Suprapubic skin (tissue), 4 donors: ENCODE data around the gene CCDC148. TPM values are rescaled to one million over a fixed set of nuclear protein-coding genes. Genes with fewer than 3 reads are reported as not detected.

Experiments used
- DNase-seq, 2 donors: peaks; one replicate each; pipeline ENCODE4 v3.0.0-alpha.2; 2019; ENCODE audit warnings: low spot score in 2 of 2
- H3K27ac ChIP-seq: fragments of 200-600 bp; sonication (generic); one replicate; pipeline ENCODE4 v1.5.1; 2019
- H3K27me3 ChIP-seq: fragments of 200-600 bp; sonication (generic); one replicate; pipeline ENCODE4 v1.5.1; 2019
- H3K36me3 ChIP-seq: fragments of 200-600 bp; sonication (generic); one replicate; pipeline ENCODE4 v1.5.1; 2019
- H3K4me1 ChIP-seq: fragments of 200-600 bp; sonication (generic); one replicate; pipeline ENCODE4 v1.5.1; 2019
- H3K4me3 ChIP-seq: fragments of 200-600 bp; sonication (generic); one replicate; pipeline ENCODE4 v1.5.1; 2019; ENCODE audit warnings: mild to moderate bottlenecking
- H3K9me3 ChIP-seq: fragments of 200-600 bp; sonication (generic); one replicate; pipeline ENCODE4 v1.5.1; 2019
- EP300 ChIP-seq: sonication (generic); formaldehyde crosslinking; IDR thresholded peaks from one replicate; pipeline ENCODE4 v1.6.1; 2017; ENCODE audit warnings: antibody characterized with exemption
- POLR2A ChIP-seq, 2 donors: fragments of 450-650 bp; IDR thresholded peaks; one replicate each; pipeline ENCODE4 v1.6.1; 2017; ENCODE audit warnings: antibody characterized with exemption in 2 of 2, mild to moderate bottlenecking in 2 of 2, moderate library complexity in 2 of 2
- POLR2AphosphoS5 ChIP-seq, 3 donors: sonication (generic); formaldehyde crosslinking; IDR thresholded peaks; one replicate each; pipeline ENCODE4 v1.6.1; 2017; ENCODE audit warnings: antibody characterized with exemption in 3 of 3
- WGBS: methylation state at CpG from one replicate; pipeline ENCODE4 v1.1.5; 2018; 5-methylcytosine and 5-hydroxymethylcytosine counted together
- total RNA-seq, 4 donors: library from RNA; depleted of rRNA; stranded (reverse); fragments of >200 nt; gene quantifications; one replicate each; pipeline ENCODE4 v1.1.0, GENCODE V29; 2016
- TF ChIP-seq, protein P1 (sequence below), 2 donors: fragments of 200-600 bp in 1 of 2; fragments of 450-650 bp in 1 of 2; sonication (generic) in 1 of 2; IDR thresholded peaks; one replicate each; pipeline ENCODE4 v1.5.1; 2016 to 2019; ENCODE audit warnings: antibody characterized with exemption in 2 of 2, mild to moderate bottlenecking in 1 of 2, moderate library complexity in 1 of 2

The CCDC148 gene
- total RNA-seq, 4 donors from 2014 or later, result 0.29 to 0.72 (median 0.42) TPM; not detected in 1

DNA sequence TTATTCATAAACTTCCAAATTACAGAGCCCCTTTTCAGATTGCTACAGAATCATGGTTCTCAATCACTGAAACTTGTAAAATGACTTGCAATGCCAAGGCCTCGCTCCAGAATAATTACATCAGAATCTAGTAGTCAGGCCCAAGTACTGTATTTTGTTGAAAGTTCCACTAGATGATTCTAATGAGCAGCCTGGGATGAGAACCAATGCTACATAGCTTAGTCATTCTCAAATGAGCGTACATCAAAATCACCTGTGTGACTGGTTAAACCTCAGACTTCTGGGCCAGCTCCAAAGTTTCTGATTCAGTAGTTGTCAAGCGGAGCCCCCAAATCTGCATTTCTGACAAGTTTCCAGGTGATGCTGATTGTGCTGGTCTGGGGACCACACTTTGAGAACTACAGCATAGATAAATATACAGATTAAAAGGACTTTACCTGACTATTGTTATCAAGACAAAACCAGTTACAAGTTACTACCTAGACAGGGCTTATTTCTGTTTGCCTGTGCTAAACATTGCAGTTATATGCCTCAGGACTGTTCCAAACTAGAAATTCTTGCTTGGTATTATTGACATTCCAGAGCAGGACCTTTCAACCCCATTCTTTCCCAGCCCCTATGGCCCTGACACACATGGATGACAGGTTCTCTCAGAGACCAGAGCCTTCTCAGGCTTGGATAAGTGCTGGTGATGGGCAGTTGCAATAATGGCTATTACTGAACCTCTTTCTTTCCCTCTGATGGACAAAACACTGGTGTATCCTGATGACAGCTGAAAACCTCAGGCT is 271.8 kb downstream of the CCDC148 start:
- H3K27me3 ChIP-seq, result no peaks in the 10 kb centered on the region
- no peaks in the 10 kb centered on the region for H3K36me3 ChIP-seq
- 45% methylated on average over 3 of the region's 3 CpGs for WGBS
- H3K27ac ChIP-seq, result no peak overlapping the region
- H3K4me1 ChIP-seq, result peaks cover 2% of the 10 kb centered on the region
- H3K4me3 ChIP-seq, result no peak overlapping the region
- DNase-seq, result no peak
- TF ChIP-seq, protein P1, sequence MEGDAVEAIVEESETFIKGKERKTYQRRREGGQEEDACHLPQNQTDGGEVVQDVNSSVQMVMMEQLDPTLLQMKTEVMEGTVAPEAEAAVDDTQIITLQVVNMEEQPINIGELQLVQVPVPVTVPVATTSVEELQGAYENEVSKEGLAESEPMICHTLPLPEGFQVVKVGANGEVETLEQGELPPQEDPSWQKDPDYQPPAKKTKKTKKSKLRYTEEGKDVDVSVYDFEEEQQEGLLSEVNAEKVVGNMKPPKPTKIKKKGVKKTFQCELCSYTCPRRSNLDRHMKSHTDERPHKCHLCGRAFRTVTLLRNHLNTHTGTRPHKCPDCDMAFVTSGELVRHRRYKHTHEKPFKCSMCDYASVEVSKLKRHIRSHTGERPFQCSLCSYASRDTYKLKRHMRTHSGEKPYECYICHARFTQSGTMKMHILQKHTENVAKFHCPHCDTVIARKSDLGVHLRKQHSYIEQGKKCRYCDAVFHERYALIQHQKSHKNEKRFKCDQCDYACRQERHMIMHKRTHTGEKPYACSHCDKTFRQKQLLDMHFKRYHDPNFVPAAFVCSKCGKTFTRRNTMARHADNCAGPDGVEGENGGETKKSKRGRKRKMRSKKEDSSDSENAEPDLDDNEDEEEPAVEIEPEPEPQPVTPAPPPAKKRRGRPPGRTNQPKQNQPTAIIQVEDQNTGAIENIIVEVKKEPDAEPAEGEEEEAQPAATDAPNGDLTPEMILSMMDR (IDR thresholded peaks at IDR 0.05), result no peak
- TF ChIP-seq POLR2A (IDR thresholded peaks at IDR 0.05) (no peak), EP300 (no peak), POLR2AphosphoS5 (IDR thresholded peaks at IDR 0.05) (no peak)
- no peaks in the 10 kb centered on the region for H3K9me3 ChIP-seq

DNA sequence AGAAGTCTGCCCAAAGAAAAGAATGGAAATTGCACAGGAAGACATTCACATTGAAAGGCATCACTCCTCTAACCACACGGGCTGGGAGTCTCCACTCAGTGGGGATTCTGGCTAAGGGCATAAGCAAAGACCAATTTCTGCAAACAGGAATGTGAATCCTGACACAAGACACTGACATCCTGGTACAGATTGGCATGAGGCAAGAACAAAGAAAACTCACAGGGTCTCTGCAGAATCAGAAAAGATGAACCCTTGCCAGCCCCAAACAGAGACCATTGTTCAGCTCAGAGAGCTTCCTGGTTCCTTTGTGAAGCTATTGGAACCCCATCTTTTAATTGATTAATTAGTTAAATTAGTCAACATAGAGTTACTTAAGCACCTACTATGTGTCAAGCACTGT is 272.6 kb downstream of the CCDC148 start:
- TF ChIP-seq POLR2AphosphoS5 (IDR thresholded peaks at IDR 0.05), result no peak
- TF ChIP-seq POLR2A (IDR thresholded peaks at IDR 0.05), result no peak
- TF ChIP-seq EP300, result no peak
- TF ChIP-seq, protein P1 (IDR thresholded peaks at IDR 0.05), result no peak
- Histone ChIP-seq H3K27ac (no peak overlapping the region), H3K27me3 (no peaks in the 10 kb centered on the region), H3K4me3 (no peak overlapping the region), H3K4me1 (peaks cover 2% of the 10 kb centered on the region), H3K36me3 (no peaks in the 10 kb centered on the region), H3K9me3 (no peaks in the 10 kb centered on the region)
- 82% methylated on average over 1 of the region's 1 CpG for WGBS
- DNase-seq, result no peak

GRCh38 chr2:158182676-158183295 is 273.8 kb downstream of the CCDC148 start:
- no peak overlapping the region for H3K27ac ChIP-seq
- WGBS, result 75% methylated on average over 3 of the region's 3 CpGs
- no peak for DNase-seq
- H3K4me3 ChIP-seq, result no peak overlapping the region
- H3K4me1 ChIP-seq, result peaks cover 2% of the 10 kb centered on the region
- H3K27me3 ChIP-seq, result no peaks in the 10 kb centered on the region
- H3K36me3 ChIP-seq, result no peaks in the 10 kb centered on the region
- H3K9me3 ChIP-seq, result no peaks in the 10 kb centered on the region
- TF ChIP-seq EP300 (no peak), POLR2AphosphoS5 (IDR thresholded peaks at IDR 0.05) (no peak), POLR2A (IDR thresholded peaks at IDR 0.05) (no peak)
- TF ChIP-seq, protein P1 (IDR thresholded peaks at IDR 0.05), result no peak

DNA sequence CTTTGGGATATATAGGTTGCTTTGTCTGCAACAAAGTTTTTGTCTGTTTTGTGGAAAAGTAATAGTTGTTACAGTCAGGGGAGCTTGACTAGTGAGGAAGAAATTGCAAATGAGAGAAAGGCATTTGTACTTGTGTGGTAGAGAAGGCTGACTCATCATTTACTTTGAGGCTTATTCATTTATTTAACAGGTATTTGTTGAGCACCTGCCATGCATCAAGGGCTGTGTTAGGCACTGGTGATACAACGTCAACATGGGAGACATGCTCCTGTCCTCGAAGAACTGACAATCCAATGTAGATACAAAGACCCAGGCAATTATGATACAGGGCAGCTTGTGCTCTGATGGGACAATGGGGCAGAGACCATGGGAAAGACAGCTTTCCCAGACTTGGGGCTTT is 275.4 kb downstream of the CCDC148 start:
- DNase-seq, result no peak
- WGBS, result 83% methylated on average over 2 of the region's 2 CpGs
- TF ChIP-seq POLR2A (IDR thresholded peaks at IDR 0.05), result no peak

DNA sequence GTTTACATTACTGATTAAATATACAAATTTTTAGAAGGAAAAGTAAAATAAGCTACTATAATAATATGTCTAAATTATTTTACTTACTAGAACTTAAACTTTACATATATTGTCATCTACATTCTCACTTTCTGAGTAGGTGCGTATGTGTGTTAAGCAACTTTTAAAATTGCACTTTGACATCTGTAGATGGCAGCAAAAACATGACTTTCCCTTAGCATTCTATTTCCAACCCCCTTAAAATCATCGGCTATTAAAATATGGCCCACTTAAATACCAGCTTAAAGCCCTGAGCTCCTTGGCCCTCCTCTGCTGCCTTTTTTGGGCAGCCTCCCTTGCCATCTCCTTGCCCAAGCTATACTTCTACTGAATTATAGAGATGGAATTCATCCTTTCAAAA is 276.9 kb downstream of the CCDC148 start:
- no peaks in the 10 kb centered on the region for H3K27me3 ChIP-seq
- no peak overlapping the region for H3K4me3 ChIP-seq
- no peaks in the 10 kb centered on the region for H3K9me3 ChIP-seq
- no peak overlapping the region for H3K27ac ChIP-seq
- WGBS, result 31% methylated on average over 2 of the region's 2 CpGs
- H3K36me3 ChIP-seq, result no peaks in the 10 kb centered on the region
- no peak for DNase-seq
- TF ChIP-seq EP300 (no peak), POLR2A (IDR thresholded peaks at IDR 0.05) (no peak), POLR2AphosphoS5 (IDR thresholded peaks at IDR 0.05) (no peak)
- TF ChIP-seq, protein P1 (IDR thresholded peaks at IDR 0.05), result no peak
- H3K4me1 ChIP-seq, result peaks cover 2% of the 10 kb centered on the region

More for the DNA sequence above, 275.4 kb downstream of the CCDC148 start:
- no peaks in the 10 kb centered on the region for H3K36me3 ChIP-seq
- peaks cover 2% of the 10 kb centered on the region for H3K4me1 ChIP-seq
- H3K27ac ChIP-seq, result no peak overlapping the region
- H3K27me3 ChIP-seq, result no peaks in the 10 kb centered on the region
- no peak overlapping the region for H3K4me3 ChIP-seq
- no peaks in the 10 kb centered on the region for H3K9me3 ChIP-seq
